OCI-LY3 (cell line): ENCODE data around the gene OASL.

Source experiments
- H2AFZ ChIP-seq: fragments of 200-600, 300-600 bp; shearing (Covaris generic); 2 replicates; pipeline ENCODE4 v1.6.0; 2014; ENCODE audit warnings: antibody characterized with exemption, low read depth, low read length
- H3K27ac ChIP-seq: fragments of 200-600, 300-600 bp; sonication (generic); 2 replicates; pipeline ENCODE4 v1.5.1; 2014; ENCODE audit warnings: mild to moderate bottlenecking, low read length, moderate library complexity, mixed read lengths
- H3K27me3 ChIP-seq: fragments of 200-600, 300-600 bp; sonication (generic); 2 replicates; pipeline ENCODE4 v1.6.1; 2014; ENCODE audit warnings: low read depth, low read length, mixed read lengths
- H3K36me3 ChIP-seq: fragments of 200-600, 300-600 bp; sonication (generic); replicated peaks from 2 replicates; pipeline ENCODE3; 2014; ENCODE audit warnings: low read depth, low read length, mixed read lengths
- H3K4me1 ChIP-seq: fragments of 300-600, 200-600 bp; sonication (generic); 2 replicates; pipeline ENCODE4 v1.6.1; 2014; ENCODE audit warnings: low read length, mixed read lengths
- H3K4me2 ChIP-seq: fragments of 200-600, 300-600 bp; sonication (generic); 2 replicates; pipeline ENCODE4 v1.6.1; 2014; ENCODE audit warnings: low read length, mixed read lengths
- H3K4me3 ChIP-seq: fragments of 300-600, 200-600 bp; sonication (generic); 2 replicates; pipeline ENCODE4 v1.5.1; 2014; ENCODE audit warnings: antibody characterized with exemption, mild to moderate bottlenecking, low read length, moderate library complexity
- H3K79me2 ChIP-seq: fragments of 300-600, 200-600 bp; shearing (Covaris generic); 2 replicates; pipeline ENCODE4 v1.6.1; 2014; ENCODE audit warnings: mild to moderate bottlenecking, low read length, mixed read lengths
- H3K9ac ChIP-seq: fragments of 300-600, 200-600 bp; shearing (Covaris generic); 2 replicates; pipeline ENCODE4 v1.6.0; 2014; ENCODE audit warnings: mild to moderate bottlenecking, low read length, moderate library complexity
- H3K9me3 ChIP-seq: fragments of 200-600, 300-600 bp; shearing (Covaris generic); 2 replicates; pipeline ENCODE4 v1.6.1; 2014; ENCODE audit warnings: low read length, mixed read lengths; ENCODE audit not compliant: insufficient read depth
- H4K20me1 ChIP-seq: fragments of 200-600, 300-600 bp; sonication (generic); 2 replicates; pipeline ENCODE4 v1.6.1; 2016; ENCODE audit warnings: low read length, mixed read lengths; ENCODE audit not compliant: insufficient read depth
- CTCF ChIP-seq: fragments of 200-600, 300-600 bp; sonication (generic); IDR thresholded peaks from 2 replicates; pipeline ENCODE4 v1.5.1; 2014; ENCODE audit warnings: antibody characterized with exemption, low read length, low read depth
- EZH2phosphoT487 ChIP-seq: fragments of 200-600 bp; shearing (Covaris generic); IDR thresholded peaks from 2 replicates; pipeline ENCODE4 v1.6.1; 2018; ENCODE audit warnings: antibody characterized with exemption, mixed run types, low read depth

Gene OASL

GRCh38 chr12:121026274-121027045 lies 12.6 kb downstream of the OASL start:
- H3K27me3 ChIP-seq = no peaks in the 10 kb centered on the region
- H4K20me1 ChIP-seq = no peaks in the 10 kb centered on the region
- H3K36me3 ChIP-seq = no peaks in the 10 kb centered on the region
- no peaks in the 10 kb centered on the region for H3K79me2 ChIP-seq
- H3K9me3 ChIP-seq = no peaks in the 10 kb centered on the region
- no peak for TF ChIP-seq EZH2phosphoT487
- H3K4me2 ChIP-seq = no peak overlapping the region
- no peak overlapping the region for H3K9ac ChIP-seq
- H3K4me3 ChIP-seq = no peak overlapping the region
- no peak overlapping the region for H2AFZ ChIP-seq
- H3K4me1 ChIP-seq = no peaks in the 10 kb centered on the region
- H3K27ac ChIP-seq = no peak overlapping the region

GRCh38 chr12:121025442-121026226 lies 13.4 kb downstream of the OASL start:
- no peaks in the 10 kb centered on the region for H3K36me3 ChIP-seq
- no peaks in the 10 kb centered on the region for H3K4me1 ChIP-seq
- no peaks in the 10 kb centered on the region for H3K27me3 ChIP-seq
- no peak overlapping the region for H2AFZ ChIP-seq
- H3K4me2 ChIP-seq = no peak overlapping the region
- no peak overlapping the region for H3K9ac ChIP-seq
- H3K9me3 ChIP-seq = no peaks in the 10 kb centered on the region
- H3K4me3 ChIP-seq = no peak overlapping the region
- no peaks in the 10 kb centered on the region for H3K79me2 ChIP-seq
- H4K20me1 ChIP-seq = no peaks in the 10 kb centered on the region
- H3K27ac ChIP-seq = no peak overlapping the region
- TF ChIP-seq CTCF (no peak), EZH2phosphoT487 (no peak)

GRCh38 chr12:121023799-121024198 lies 15.2 kb downstream of the OASL start:
- no peak overlapping the region for H3K27ac ChIP-seq
- no peaks in the 10 kb centered on the region for H3K79me2 ChIP-seq
- no peak overlapping the region for H2AFZ ChIP-seq
- TF ChIP-seq CTCF (no peak), EZH2phosphoT487 (no peak)
- no peak overlapping the region for H3K4me3 ChIP-seq
- no peak overlapping the region for H3K4me2 ChIP-seq
- no peaks in the 10 kb centered on the region for H3K27me3 ChIP-seq
- H3K9ac ChIP-seq = no peak overlapping the region
- no peaks in the 10 kb centered on the region for H4K20me1 ChIP-seq
- no peaks in the 10 kb centered on the region for H3K36me3 ChIP-seq
- no peaks in the 10 kb centered on the region for H3K4me1 ChIP-seq
- H3K9me3 ChIP-seq = no peaks in the 10 kb centered on the region

- H4K20me1 ChIP-seq = no peaks in the 10 kb centered on the region
These were observed 16.3 kb downstream of the OASL start for GRCh38 chr12:121022713-121023112.

More at GRCh38 chr12:121022713-121023112, 16.3 kb downstream of the OASL start:
- H3K9ac ChIP-seq = no peak overlapping the region
- no peaks in the 10 kb centered on the region for H3K27me3 ChIP-seq
- H2AFZ ChIP-seq = no peak overlapping the region
- H3K4me2 ChIP-seq = no peak overlapping the region
- TF ChIP-seq EZH2phosphoT487 (no peak), CTCF (no peak)
- no peaks in the 10 kb centered on the region for H3K79me2 ChIP-seq
- no peak overlapping the region for H3K4me3 ChIP-seq
- H3K36me3 ChIP-seq = no peaks in the 10 kb centered on the region
- no peaks in the 10 kb centered on the region for H3K9me3 ChIP-seq
- H3K27ac ChIP-seq = no peak overlapping the region
- H3K4me1 ChIP-seq = no peaks in the 10 kb centered on the region
